HCT116 (cell line): Measurements from ENCODE around the gene ID3. TPM values are rescaled to one million over a fixed set of nuclear protein-coding genes. Genes with fewer than 3 reads are reported as not detected.

Experiments
- ATAC-seq: fragments of 200-7000 bp; cut with Tn5 transposase; 2 replicates; pipeline ENCODE4 v1.9.1; 2020; ENCODE audit warnings: mild to moderate bottlenecking, moderate library complexity
- BruUV-seq: library from RNA; stranded (reverse); fragments of 400-500 nt; replicated peaks from 2 replicates; lab custom pipeline; 2021; lab: Mats Ljungman, UMichigan
- CTCF ChIA-PET: fragments of 300-600 bp; sonication (Branson Sonifier 250); formaldehyde crosslinking; loops from one replicate; lab custom pipeline; 2021; ENCODE audit warnings: antibody characterized with exemption; lab: Charles Lee
- POLR2A ChIA-PET: fragments of 300-600, 350-600 bp; sonication (Branson Sonifier 250); formaldehyde crosslinking; loops from one replicate; lab custom pipeline; 2021; ENCODE audit warnings: antibody characterized with exemption; lab: Charles Lee
- RAD21 ChIA-PET, 2 experiments: fragments of 300-600 bp; sonication (Branson Sonifier 250); formaldehyde crosslinking; loops; one replicate each; lab custom pipeline; 2023; ENCODE audit warnings: low total read pairs in 2 of 2; ENCODE audit not compliant: uncharacterized antibody in 2 of 2, unreplicated experiment in 2 of 2, low non-redundant PET in 1 of 2; lab: Charles Lee
- DNase-seq: peaks from one replicate; pipeline ENCODE4 v3.0.0-alpha.2; 2010; ENCODE audit warnings: low read depth, low spot score
- H2AFZ ChIP-seq: fragments of 200-600 bp; shearing (Covaris generic), sonication (generic); 2 replicates; pipeline ENCODE4 v1.6.1; 2017; ENCODE audit warnings: low read depth, mixed run types, mixed read lengths, antibody characterized with exemption, low read length; ENCODE audit not compliant: poor library complexity, severe bottlenecking
- H3K27ac ChIP-seq: 2 replicates; pipeline ENCODE4 v1.5.1; 2012; ENCODE audit warnings: low read depth, low read length
- H3K27me3 ChIP-seq: fragments of 200-600 bp; sonication (generic); 2 replicates; pipeline ENCODE4 v1.6.1; 2016; ENCODE audit warnings: mixed run types, low read length, mixed read lengths; ENCODE audit not compliant: insufficient read depth
- H3K36me3 ChIP-seq, 2 experiments: fragments of 200-500 bp in 1 of 2; fragments of 200-600 bp in 1 of 2; sonication (Bioruptor generic) in 1 of 2; sonication (generic) in 1 of 2; 2 replicates each; pipeline versions ENCODE4 v1.5.1 to v1.6.1; 2014 to 2016; ENCODE audit warnings: low read length in 2 of 2, inconsistent platforms in 1 of 2, mixed read lengths in 1 of 2, mixed run types in 1 of 2; ENCODE audit not compliant: insufficient read depth in 2 of 2, control insufficient read depth in 1 of 2
- H3K4me1 ChIP-seq, 2 experiments: fragments of 200-600 bp in 1 of 2; sonication (generic) in 1 of 2; 2 replicates each; pipeline versions ENCODE4 v1.5.1 to v1.6.1; 2012 to 2017; ENCODE audit warnings: low read length in 2 of 2, inconsistent platforms in 1 of 2, mild to moderate bottlenecking in 1 of 2, mixed read lengths in 1 of 2, mixed run types in 1 of 2, moderate library complexity in 1 of 2; ENCODE audit not compliant: insufficient read depth in 2 of 2, control insufficient read depth in 1 of 2
- H3K4me2 ChIP-seq: fragments of 200-600 bp; sonication (generic); 2 replicates; pipeline ENCODE4 v1.6.1; 2017; ENCODE audit warnings: mixed run types, low read length, mixed read lengths
- H3K4me3 ChIP-seq, 2 experiments: fragments of 200-600 bp in 1 of 2; sonication (generic) in 1 of 2; replicated peaks in 1 of 2; 2 replicates each; pipeline ENCODE4 v1.5.1; 2011 to 2016; ENCODE audit warnings: low read length in 2 of 2, control low read depth in 1 of 2, low read depth in 1 of 2, mild to moderate bottlenecking in 1 of 2, mixed read lengths in 1 of 2, mixed run types in 1 of 2
- H3K79me2 ChIP-seq: fragments of 200-600 bp; sonication (generic); 2 replicates; pipeline ENCODE4 v1.6.1; 2017; ENCODE audit warnings: mild to moderate bottlenecking, mixed run types, low read length, moderate library complexity, mixed read lengths; ENCODE audit not compliant: insufficient read depth
- H3K9ac ChIP-seq: fragments of 200-600 bp; sonication (generic); 2 replicates; pipeline ENCODE4 v1.6.1; 2016; ENCODE audit warnings: low read length, mixed read lengths
- H3K9me2 ChIP-seq: fragments of 200-600 bp; sonication (generic), shearing (Covaris generic); 2 replicates; pipeline ENCODE4 v1.6.1; 2017; ENCODE audit warnings: mixed run types, mild to moderate bottlenecking, moderate library complexity; ENCODE audit not compliant: insufficient read depth
- H3K9me3 ChIP-seq, 2 experiments: fragments of 200-500 bp in 1 of 2; fragments of 200-600 bp in 1 of 2; sonication (Bioruptor generic) in 1 of 2; sonication (generic) in 1 of 2; 2 replicates each; pipeline ENCODE4 v1.6.1; 2014 to 2017; ENCODE audit warnings: low read length in 2 of 2, mixed read lengths in 2 of 2, inconsistent platforms in 1 of 2, low read depth in 1 of 2, mild to moderate bottlenecking in 1 of 2, mixed run types in 1 of 2, moderate library complexity in 1 of 2; ENCODE audit not compliant: control insufficient read depth in 1 of 2, insufficient read depth in 1 of 2
- H4K20me1 ChIP-seq: fragments of 200-600 bp; sonication (generic), shearing (Covaris generic); 2 replicates; pipeline ENCODE4 v1.6.1; 2017; ENCODE audit warnings: mixed run types, mild to moderate bottlenecking, moderate library complexity; ENCODE audit not compliant: insufficient read depth
- CEBPB ChIP-seq: IDR thresholded peaks from 2 replicates; pipeline ENCODE4 v1.6.1; 2012; ENCODE audit warnings: low read depth
- ELF1 ChIP-seq: IDR thresholded peaks from 2 replicates; pipeline ENCODE4 v1.6.1; 2012; ENCODE audit warnings: low read depth, borderline replicate concordance
- EZH2 ChIP-seq: fragments of 200-600 bp; sonication (generic); IDR thresholded peaks from 2 replicates; pipeline ENCODE4 v1.6.1; 2017; ENCODE audit warnings: antibody characterized with exemption, mixed run types
- EZH2phosphoT487 ChIP-seq: fragments of 200-600 bp; IDR thresholded peaks from 2 replicates; pipeline ENCODE4 v1.6.1; 2018; ENCODE audit warnings: antibody characterized with exemption, borderline replicate concordance
- JUND ChIP-seq: IDR thresholded peaks from 2 replicates; pipeline ENCODE4 v1.6.1; 2012
- POLR2A ChIP-seq: IDR thresholded peaks from 2 replicates; pipeline ENCODE4 v1.7.0; 2011; ENCODE audit warnings: borderline replicate concordance; ENCODE audit not compliant: insufficient read depth, insufficient read length; ENCODE audit errors: extremely low read depth
- SIN3A ChIP-seq: IDR thresholded peaks from 2 replicates; pipeline ENCODE4 v1.6.1; 2012; ENCODE audit warnings: low read depth
- ZNF274 ChIP-seq: fragments of 200-500 bp; sonication (Bioruptor generic); IDR thresholded peaks from 2 replicates; pipeline ENCODE4 v1.6.1; 2014; ENCODE audit warnings: mild to moderate bottlenecking, low read depth, low read length, inconsistent platforms
- intact Hi-C: fragments of 100-400 bp; cut with micrococcal nuclease; formaldehyde crosslinking; loops from 2 replicates; pipeline ENCODE4 v1.10.0; 2022
- total RNA-seq: library from RNA; stranded (reverse); gene quantifications from one replicate; pipeline ENCODE4 v1.2.1, GENCODE V29; 2021; ENCODE audit not compliant: unreplicated experiment
- TF ChIP-seq, protein P1 (sequence below): IDR thresholded peaks from 2 replicates; pipeline ENCODE4 v1.6.1; 2011; ENCODE audit warnings: mild to moderate bottlenecking, low read length, moderate library complexity; ENCODE audit not compliant: insufficient replicate concordance; ENCODE audit errors: extremely low read depth
- TF ChIP-seq, protein P2 (sequence below), 3 experiments: fragments of 200-600 bp in 1 of 3; sonication (generic) in 1 of 3; IDR thresholded peaks in 2 of 3; conservative IDR thresholded peaks in 1 of 3; 2 replicates each; pipeline ENCODE4 v1.5.1; 2012 to 2017; ENCODE audit warnings: low read depth in 2 of 3, low read length in 2 of 3, antibody characterized with exemption in 1 of 3, borderline replicate concordance in 1 of 3, control low read depth in 1 of 3, mild to moderate bottlenecking in 1 of 3, mixed read lengths in 1 of 3, mixed run types in 1 of 3, moderate library complexity in 1 of 3; ENCODE audit not compliant: insufficient read depth in 1 of 3

Gene ID3
- total RNA-seq, 1 experiment from 2014 or later = 183 TPM

DNA sequence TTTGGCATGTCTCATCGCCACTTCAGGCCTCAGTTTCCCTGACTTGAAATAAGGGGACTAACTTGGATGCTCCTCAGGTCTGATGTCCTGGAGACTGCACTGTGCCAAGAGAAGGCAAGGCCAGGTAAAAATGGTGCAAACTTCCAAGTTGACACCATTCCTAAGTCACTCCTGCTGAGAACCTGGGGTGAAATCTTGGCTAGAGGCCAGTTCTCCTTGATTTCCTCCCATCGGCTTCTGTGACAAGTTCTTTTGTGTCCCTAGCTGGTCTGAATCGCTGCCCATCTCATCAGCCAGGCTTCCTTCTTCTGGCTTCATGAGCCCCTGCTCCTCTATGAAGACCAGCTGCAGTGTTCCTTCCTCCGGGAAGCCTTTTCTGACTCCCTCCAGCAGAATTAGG is 48.6 kb upstream of the ID3 start:
- ChIA-PET CTCF (no interaction called here), RAD21 (no interaction called here), POLR2A (no interaction called here)
- Histone ChIP-seq H3K36me3 (no peaks in the 10 kb centered on the region), H3K9me2 (no peaks in the 10 kb centered on the region), H3K4me2 (no peak overlapping the region), H3K79me2 (no peaks in the 10 kb centered on the region), H3K9me3 (no peaks in the 10 kb centered on the region), H3K9ac (no peak overlapping the region), H4K20me1 (no peaks in the 10 kb centered on the region), H3K4me1 (peaks cover 9 to 24% of the 10 kb centered on the region in 2 experiments; a peak in 3 of 4 replicates), H3K4me3 (no peak overlapping the region), H3K27ac (no peak overlapping the region), H2AFZ (no peak overlapping the region), H3K27me3 (no peaks in the 10 kb centered on the region)
- DNase-seq (no peak), ATAC-seq (no peak)
- intact Hi-C loops = no loop called here
- BruUV-seq = no TSS peak
- no peak for TF ChIP-seq POLR2A
- no peak for TF ChIP-seq ZNF274
- no peak for TF ChIP-seq SIN3A
- TF ChIP-seq, protein P1, sequence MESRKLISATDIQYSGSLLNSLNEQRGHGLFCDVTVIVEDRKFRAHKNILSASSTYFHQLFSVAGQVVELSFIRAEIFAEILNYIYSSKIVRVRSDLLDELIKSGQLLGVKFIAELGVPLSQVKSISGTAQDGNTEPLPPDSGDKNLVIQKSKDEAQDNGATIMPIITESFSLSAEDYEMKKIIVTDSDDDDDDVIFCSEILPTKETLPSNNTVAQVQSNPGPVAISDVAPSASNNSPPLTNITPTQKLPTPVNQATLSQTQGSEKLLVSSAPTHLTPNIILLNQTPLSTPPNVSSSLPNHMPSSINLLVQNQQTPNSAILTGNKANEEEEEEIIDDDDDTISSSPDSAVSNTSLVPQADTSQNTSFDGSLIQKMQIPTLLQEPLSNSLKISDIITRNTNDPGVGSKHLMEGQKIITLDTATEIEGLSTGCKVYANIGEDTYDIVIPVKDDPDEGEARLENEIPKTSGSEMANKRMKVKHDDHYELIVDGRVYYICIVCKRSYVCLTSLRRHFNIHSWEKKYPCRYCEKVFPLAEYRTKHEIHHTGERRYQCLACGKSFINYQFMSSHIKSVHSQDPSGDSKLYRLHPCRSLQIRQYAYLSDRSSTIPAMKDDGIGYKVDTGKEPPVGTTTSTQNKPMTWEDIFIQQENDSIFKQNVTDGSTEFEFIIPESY = no peak
- TF ChIP-seq, protein P2, sequence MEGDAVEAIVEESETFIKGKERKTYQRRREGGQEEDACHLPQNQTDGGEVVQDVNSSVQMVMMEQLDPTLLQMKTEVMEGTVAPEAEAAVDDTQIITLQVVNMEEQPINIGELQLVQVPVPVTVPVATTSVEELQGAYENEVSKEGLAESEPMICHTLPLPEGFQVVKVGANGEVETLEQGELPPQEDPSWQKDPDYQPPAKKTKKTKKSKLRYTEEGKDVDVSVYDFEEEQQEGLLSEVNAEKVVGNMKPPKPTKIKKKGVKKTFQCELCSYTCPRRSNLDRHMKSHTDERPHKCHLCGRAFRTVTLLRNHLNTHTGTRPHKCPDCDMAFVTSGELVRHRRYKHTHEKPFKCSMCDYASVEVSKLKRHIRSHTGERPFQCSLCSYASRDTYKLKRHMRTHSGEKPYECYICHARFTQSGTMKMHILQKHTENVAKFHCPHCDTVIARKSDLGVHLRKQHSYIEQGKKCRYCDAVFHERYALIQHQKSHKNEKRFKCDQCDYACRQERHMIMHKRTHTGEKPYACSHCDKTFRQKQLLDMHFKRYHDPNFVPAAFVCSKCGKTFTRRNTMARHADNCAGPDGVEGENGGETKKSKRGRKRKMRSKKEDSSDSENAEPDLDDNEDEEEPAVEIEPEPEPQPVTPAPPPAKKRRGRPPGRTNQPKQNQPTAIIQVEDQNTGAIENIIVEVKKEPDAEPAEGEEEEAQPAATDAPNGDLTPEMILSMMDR (IDR thresholded peaks at IDR 0.05 in 2 of 3, conservative IDR thresholded peaks at IDR 0.05 in 1 of 3; ENCODE audit: borderline replicate concordance in 1 of 3, insufficient read depth in 1 of 3, low read depth in 2 of 3, low read length in 2 of 3) = no peak
- TF ChIP-seq JUND = no peak
- no peak for TF ChIP-seq EZH2phosphoT487
- TF ChIP-seq EZH2 = no peak
- no peak for TF ChIP-seq CEBPB
- no peak for TF ChIP-seq ELF1
